OCI-LY1 (cell line): ENCODE data around the gene SLC16A4.

Experiments
- H2AFZ ChIP-seq: fragments of 200-600 bp; sonication (generic), shearing (Covaris generic); 2 replicates; pipeline ENCODE4 v1.6.0; 2014; ENCODE audit warnings: antibody characterized with exemption, mild to moderate bottlenecking, low read length
- H3F3A ChIP-seq: fragments of 200-600 bp; sonication (generic), shearing (Covaris generic); 2 replicates; pipeline ENCODE4 v1.6.0; 2014; ENCODE audit warnings: mild to moderate bottlenecking, antibody characterized with exemption, low read length, moderate library complexity; ENCODE audit not compliant: insufficient read depth
- H3K27ac ChIP-seq: fragments of 200-600 bp; sonication (generic); 2 replicates; pipeline ENCODE4 v1.5.1; 2014; ENCODE audit warnings: low read length, mixed run types, mild to moderate bottlenecking, low read depth; ENCODE audit not compliant: poor library complexity, severe bottlenecking
- H3K27me3 ChIP-seq: fragments of 200-600 bp; sonication (generic); 2 replicates; pipeline ENCODE4 v1.6.0; 2014; ENCODE audit warnings: antibody characterized with exemption, mild to moderate bottlenecking, low read length, moderate library complexity; ENCODE audit not compliant: insufficient read depth
- H3K36me3 ChIP-seq: fragments of 200-600 bp; sonication (generic); 2 replicates; pipeline ENCODE4 v1.6.1; 2014; ENCODE audit warnings: mild to moderate bottlenecking, antibody characterized with exemption, low read length, moderate library complexity, mixed read lengths; ENCODE audit not compliant: insufficient read depth
- H3K4me1 ChIP-seq: fragments of 200-600 bp; sonication (generic); 2 replicates; pipeline ENCODE4 v1.5.1; 2014; ENCODE audit warnings: mild to moderate bottlenecking, low read length, moderate library complexity; ENCODE audit not compliant: insufficient read depth, severe bottlenecking
- H3K4me2 ChIP-seq: fragments of 200-600 bp; sonication (generic), shearing (Covaris generic); 2 replicates; pipeline ENCODE4 v1.6.1; 2014; ENCODE audit warnings: low read length
- H3K4me3 ChIP-seq: fragments of 200-600 bp; sonication (generic); 2 replicates; pipeline ENCODE4 v1.5.1; 2014; ENCODE audit warnings: low read length, low read depth, mild to moderate bottlenecking, mixed read lengths; ENCODE audit not compliant: poor library complexity, severe bottlenecking
- H3K79me2 ChIP-seq: fragments of 200-600 bp; shearing (Covaris generic); 2 replicates; pipeline ENCODE4 v1.6.1; 2016; ENCODE audit warnings: mixed run types, low read length, mixed read lengths; ENCODE audit not compliant: insufficient read depth
- H3K9ac ChIP-seq: fragments of 200-600 bp; sonication (generic), shearing (Covaris generic); 2 replicates; pipeline ENCODE4 v1.6.1; 2014; ENCODE audit warnings: mild to moderate bottlenecking, low read length, mixed read lengths
- H3K9me2 ChIP-seq: fragments of 200-600 bp; sonication (generic), shearing (Covaris generic); 2 replicates; pipeline ENCODE4 v1.6.1; 2014; ENCODE audit warnings: low read depth, mild to moderate bottlenecking, low read length, mixed read lengths
- H3K9me3 ChIP-seq: fragments of 200-600 bp; shearing (Covaris generic); 2 replicates; pipeline ENCODE4 v1.6.1; 2014; ENCODE audit warnings: low read length, mixed read lengths
- H4K20me1 ChIP-seq: fragments of 200-600 bp; sonication (generic), shearing (Covaris generic); 2 replicates; pipeline ENCODE4 v1.6.0; 2016; ENCODE audit warnings: mild to moderate bottlenecking, low read length; ENCODE audit not compliant: insufficient read depth
- CTCF ChIP-seq: fragments of 200-600 bp; sonication (generic), shearing (Covaris generic); IDR thresholded peaks from 2 replicates; pipeline ENCODE4 v1.5.1; 2017; ENCODE audit warnings: mild to moderate bottlenecking, antibody characterized with exemption, low read length, moderate library complexity, mixed read lengths
- EZH2 ChIP-seq: fragments of 200-600 bp; sonication (generic), shearing (Covaris generic); IDR thresholded peaks from 2 replicates; pipeline ENCODE4 v1.8.0; 2017; ENCODE audit warnings: borderline replicate concordance, mixed run types, mild to moderate bottlenecking, antibody characterized with exemption, low read length, moderate library complexity, mixed read lengths

Gene SLC16A4

GRCh38 chr1:110321045-110321444 is 69.8 kb downstream of the SLC16A4 start:
- Histone ChIP-seq H3K79me2 (no peaks in the 10 kb centered on the region), H3K9ac (no peak overlapping the region), H3K4me3 (no peak overlapping the region), H3K27me3 (0 out of 2 replicates have a peak, but pooled peaks cover 3% of the 10 kb centered on the region), H3K4me1 (no peaks in the 10 kb centered on the region), H3F3A (no peaks in the 10 kb centered on the region), H3K36me3 (no peaks in the 10 kb centered on the region), H4K20me1 (no peaks in the 10 kb centered on the region), H3K9me2 (no peaks in the 10 kb centered on the region), H2AFZ (no peak overlapping the region), H3K4me2 (no peak overlapping the region), H3K9me3 (no peaks in the 10 kb centered on the region), H3K27ac (no peak overlapping the region)
- TF ChIP-seq CTCF (no peak), EZH2 (no peak)

GRCh38 chr1:110320168-110320518 is 70.7 kb downstream of the SLC16A4 start:
- no peak overlapping the region for H3K9ac ChIP-seq
- H4K20me1 ChIP-seq: no peaks in the 10 kb centered on the region
- no peaks in the 10 kb centered on the region for H3K4me1 ChIP-seq
- H3K4me2 ChIP-seq: no peak overlapping the region
- H2AFZ ChIP-seq: no peak overlapping the region
- no peak overlapping the region for H3K4me3 ChIP-seq
- H3K9me2 ChIP-seq: no peaks in the 10 kb centered on the region
- no peaks in the 10 kb centered on the region for H3K79me2 ChIP-seq
- TF ChIP-seq EZH2: no peak
- no peak for TF ChIP-seq CTCF
- 0 out of 2 replicates have a peak, but pooled peaks cover 3% of the 10 kb centered on the region for H3K27me3 ChIP-seq
- H3K9me3 ChIP-seq: no peaks in the 10 kb centered on the region
- H3K36me3 ChIP-seq: no peaks in the 10 kb centered on the region
- H3K27ac ChIP-seq: no peak overlapping the region
- no peaks in the 10 kb centered on the region for H3F3A ChIP-seq

- Histone ChIP-seq H3F3A (no peaks in the 10 kb centered on the region), H3K4me3 (no peak overlapping the region)
These were observed 71.3 kb downstream of the SLC16A4 start for GRCh38 chr1:110319332-110320167.

More at GRCh38 chr1:110319332-110320167, 71.3 kb downstream of the SLC16A4 start:
- H3K9me3 ChIP-seq: no peaks in the 10 kb centered on the region
- H4K20me1 ChIP-seq: no peaks in the 10 kb centered on the region
- H3K79me2 ChIP-seq: no peaks in the 10 kb centered on the region
- H2AFZ ChIP-seq: no peak overlapping the region
- H3K27ac ChIP-seq: no peak overlapping the region
- H3K9ac ChIP-seq: no peak overlapping the region
- H3K27me3 ChIP-seq: 0 out of 2 replicates have a peak, but pooled peaks cover 3% of the 10 kb centered on the region
- H3K9me2 ChIP-seq: no peaks in the 10 kb centered on the region
- H3K36me3 ChIP-seq: no peaks in the 10 kb centered on the region
- H3K4me2 ChIP-seq: no peak overlapping the region
- TF ChIP-seq EZH2: no peak
- no peak for TF ChIP-seq CTCF
- no peaks in the 10 kb centered on the region for H3K4me1 ChIP-seq
